ENCODE measurements around the gene BCAS3. TPM values are rescaled to one million over a fixed set of nuclear protein-coding genes. Genes with fewer than 3 reads are reported as not detected.
"Not testable (repeated sequence)": the region's sequence is repeated elsewhere in the genome, so short reads cannot be mapped to it uniquely, and the experiment has no call there.

BCAS3 gene
- total RNA-seq, 2 experiments from 2014 or later = 20.1 to 31.8 TPM

GRCh38 chr17:60767744-60768308 is 90.2 kb downstream of the BCAS3 start:
- Mint-ChIP-seq H3K27ac (no peak overlapping the region), H3K4me1 (ENCODE audit: low read depth) (peaks cover 29% of the 10 kb centered on the region), H3K9me3 (peaks cover 2% of the 10 kb centered on the region), H3K4me3 (no peak overlapping the region), H3K27me3 (no peaks in the 10 kb centered on the region), H3K36me3 (ENCODE audit: low read depth) (peaks cover 59% of the 10 kb centered on the region)
- intact Hi-C loops (cut with DNase I, micrococcal nuclease) = no loop called here
- ATAC-seq (ENCODE audit: poor library complexity) (no peak), DNase-seq (no peak)
- no peak overlapping the region for H3K4me3 ChIP-seq (ENCODE audit: low read length)
- no peaks in the 10 kb centered on the region for H3K36me3 ChIP-seq (ENCODE audit: insufficient read depth, low read length)
- H3K27ac ChIP-seq (ENCODE audit: low read depth in 1 of 2, low read length in 2 of 2) = no peak overlapping the region
- peaks cover 18% of the 10 kb centered on the region for H3K4me1 ChIP-seq (ENCODE audit: insufficient read depth, low read length)
- CTCF ChIA-PET = no interaction called here
- TF ChIP-seq, protein P1, sequence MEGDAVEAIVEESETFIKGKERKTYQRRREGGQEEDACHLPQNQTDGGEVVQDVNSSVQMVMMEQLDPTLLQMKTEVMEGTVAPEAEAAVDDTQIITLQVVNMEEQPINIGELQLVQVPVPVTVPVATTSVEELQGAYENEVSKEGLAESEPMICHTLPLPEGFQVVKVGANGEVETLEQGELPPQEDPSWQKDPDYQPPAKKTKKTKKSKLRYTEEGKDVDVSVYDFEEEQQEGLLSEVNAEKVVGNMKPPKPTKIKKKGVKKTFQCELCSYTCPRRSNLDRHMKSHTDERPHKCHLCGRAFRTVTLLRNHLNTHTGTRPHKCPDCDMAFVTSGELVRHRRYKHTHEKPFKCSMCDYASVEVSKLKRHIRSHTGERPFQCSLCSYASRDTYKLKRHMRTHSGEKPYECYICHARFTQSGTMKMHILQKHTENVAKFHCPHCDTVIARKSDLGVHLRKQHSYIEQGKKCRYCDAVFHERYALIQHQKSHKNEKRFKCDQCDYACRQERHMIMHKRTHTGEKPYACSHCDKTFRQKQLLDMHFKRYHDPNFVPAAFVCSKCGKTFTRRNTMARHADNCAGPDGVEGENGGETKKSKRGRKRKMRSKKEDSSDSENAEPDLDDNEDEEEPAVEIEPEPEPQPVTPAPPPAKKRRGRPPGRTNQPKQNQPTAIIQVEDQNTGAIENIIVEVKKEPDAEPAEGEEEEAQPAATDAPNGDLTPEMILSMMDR (IDR thresholded peaks at IDR 0.05) = no peak
- POLR2A ChIA-PET = no interaction called here
- peaks cover 0 to 10% of the 10 kb centered on the region in 2 experiments for H3K9me3 ChIP-seq (ENCODE audit: control insufficient read depth in 1 of 2, insufficient read depth in 1 of 2, low read length in 2 of 2)
- H3K27me3 ChIP-seq (ENCODE audit: control insufficient read depth in 1 of 2, insufficient read depth in 2 of 2, low read length in 2 of 2) = no peaks in the 10 kb centered on the region

DNA sequence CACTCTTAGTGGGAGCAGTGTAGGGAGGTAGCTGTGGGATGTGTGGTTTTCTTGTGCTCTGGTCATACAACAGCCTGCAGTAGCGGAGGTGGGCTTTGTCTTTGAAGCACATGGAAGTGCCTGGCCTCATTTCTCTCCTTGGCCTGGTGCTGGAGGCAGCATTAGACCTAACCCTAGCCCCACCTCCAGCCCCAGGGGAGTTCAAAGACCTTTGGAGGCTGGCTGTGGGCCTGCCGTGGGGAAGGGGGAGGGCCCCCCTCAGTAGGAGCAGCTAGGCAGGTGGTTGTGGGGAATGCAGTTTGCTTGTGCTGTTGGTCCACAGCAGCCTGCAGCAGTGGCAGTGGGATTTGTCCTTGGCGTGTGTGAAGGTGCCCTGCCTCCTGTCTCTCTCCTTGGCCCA is 91.7 kb downstream of the BCAS3 start:
- POLR2A ChIA-PET = no interaction called here
- H3K27me3 Mint-ChIP-seq = no peaks in the 10 kb centered on the region
- H3K4me1 Mint-ChIP-seq (ENCODE audit: low read depth) = peaks cover 29% of the 10 kb centered on the region
- ATAC-seq (ENCODE audit: poor library complexity) (no peak), DNase-seq (no peak)
- Histone ChIP-seq H3K4me3 (ENCODE audit: low read length) (no peak overlapping the region), H3K4me1 (ENCODE audit: insufficient read depth, low read length) (peaks cover 18% of the 10 kb centered on the region), H3K9me3 (ENCODE audit: control insufficient read depth in 1 of 2, insufficient read depth in 1 of 2, low read length in 2 of 2) (peaks cover 0 to 10% of the 10 kb centered on the region in 2 experiments), H3K36me3 (ENCODE audit: insufficient read depth, low read length) (no peaks in the 10 kb centered on the region), H3K27ac (ENCODE audit: low read depth in 1 of 2, low read length in 2 of 2) (no peak overlapping the region), H3K27me3 (ENCODE audit: control insufficient read depth in 1 of 2, insufficient read depth in 2 of 2, low read length in 2 of 2) (no peaks in the 10 kb centered on the region)
- CTCF ChIA-PET = no interaction called here
- intact Hi-C loops (cut with DNase I, micrococcal nuclease) = no loop called here
- peaks cover 2% of the 10 kb centered on the region for H3K9me3 Mint-ChIP-seq
- H3K4me3 Mint-ChIP-seq = no peak overlapping the region
- H3K27ac Mint-ChIP-seq = no peak overlapping the region
- TF ChIP-seq, protein P1 (IDR thresholded peaks at IDR 0.05) = no peak
- H3K36me3 Mint-ChIP-seq (ENCODE audit: low read depth) = peaks cover 47% of the 10 kb centered on the region

DNA sequence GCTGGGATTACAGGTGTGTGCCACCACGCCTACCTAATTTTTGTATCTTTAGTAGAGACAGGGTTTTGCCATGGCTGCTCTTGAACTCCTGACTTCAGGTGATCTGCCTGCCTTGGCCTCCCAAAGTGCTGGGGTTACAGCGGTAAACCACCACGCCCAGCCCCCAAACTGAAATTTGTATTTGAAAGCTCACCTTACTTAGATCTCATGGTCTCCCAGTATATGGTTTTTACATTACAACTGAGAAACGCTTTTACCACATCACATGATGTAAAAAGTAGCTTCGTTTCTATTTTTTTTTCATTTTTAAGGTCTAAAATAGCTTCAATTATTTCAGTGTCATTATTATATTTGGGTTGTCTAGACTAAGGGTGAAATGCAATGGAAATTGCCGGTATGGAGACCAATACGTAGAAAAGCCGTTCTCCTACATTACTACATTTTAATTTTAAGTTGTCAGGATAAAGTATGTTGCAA is 93.3 kb downstream of the BCAS3 start:
- no peak for DNase-seq
- ChIA-PET POLR2A (no interaction called here), CTCF (no interaction called here)
- Mint-ChIP-seq H3K27ac (no peak overlapping the region), H3K9me3 (peaks cover 2% of the 10 kb centered on the region), H3K4me3 (no peak overlapping the region), H3K4me1 (ENCODE audit: low read depth) (peaks cover 23% of the 10 kb centered on the region), H3K27me3 (no peaks in the 10 kb centered on the region), H3K36me3 (ENCODE audit: low read depth) (peaks cover 34% of the 10 kb centered on the region)
- TF ChIP-seq, protein P1 (IDR thresholded peaks at IDR 0.05) = no peak
- intact Hi-C loops (cut with DNase I, micrococcal nuclease) = no loop called here
- H3K27ac ChIP-seq (ENCODE audit: low read depth in 1 of 2, low read length in 2 of 2) = no peak overlapping the region
- H3K27me3 ChIP-seq (ENCODE audit: control insufficient read depth in 1 of 2, insufficient read depth in 2 of 2, low read length in 2 of 2) = no peaks in the 10 kb centered on the region
- ATAC-seq (ENCODE audit: poor library complexity) = no peak
- H3K4me3 ChIP-seq (ENCODE audit: low read length) = no peak overlapping the region
- H3K4me1 ChIP-seq (ENCODE audit: insufficient read depth, low read length) = peaks cover 18% of the 10 kb centered on the region
- peaks cover 0 to 10% of the 10 kb centered on the region in 2 experiments for H3K9me3 ChIP-seq (ENCODE audit: control insufficient read depth in 1 of 2, insufficient read depth in 1 of 2, low read length in 2 of 2)
- H3K36me3 ChIP-seq (ENCODE audit: insufficient read depth, low read length) = no peaks in the 10 kb centered on the region

DNA sequence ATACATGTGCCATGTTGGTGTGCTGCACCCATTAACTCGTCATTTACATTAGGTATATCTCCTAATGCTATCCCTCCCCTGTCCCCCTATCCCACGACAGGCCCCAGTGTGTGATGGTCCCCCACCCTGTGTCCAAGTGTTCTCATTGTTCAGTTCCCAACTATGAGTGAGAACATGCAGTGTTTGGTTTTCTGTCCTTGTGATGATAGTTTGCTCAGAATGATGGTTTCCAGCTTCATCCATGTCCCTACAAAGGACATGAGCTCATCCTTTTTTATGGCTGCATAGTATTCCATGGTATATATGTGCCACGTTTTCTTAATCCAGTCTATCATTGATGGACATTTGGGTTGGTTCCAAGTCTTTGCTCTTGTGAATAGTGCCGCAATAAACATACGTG is 94.0 kb downstream of the BCAS3 start:
- H3K27ac ChIP-seq (ENCODE audit: low read depth in 1 of 2, low read length in 2 of 2); H3K9me3 Mint-ChIP-seq; H3K27ac Mint-ChIP-seq; DNase-seq; H3K36me3 ChIP-seq (ENCODE audit: insufficient read depth, low read length); intact Hi-C loops (cut with DNase I, micrococcal nuclease); H3K27me3 ChIP-seq (ENCODE audit: control insufficient read depth in 1 of 2, insufficient read depth in 2 of 2, low read length in 2 of 2); CTCF ChIA-PET; H3K4me3 Mint-ChIP-seq; H3K27me3 Mint-ChIP-seq; ATAC-seq (ENCODE audit: poor library complexity); H3K4me3 ChIP-seq (ENCODE audit: low read length); H3K9me3 ChIP-seq (ENCODE audit: control insufficient read depth in 1 of 2, insufficient read depth in 1 of 2, low read length in 2 of 2); POLR2A ChIA-PET: not testable (repeated sequence)
- Mint-ChIP-seq H3K4me1 (ENCODE audit: low read depth) (peaks cover 16% of the 10 kb centered on the region), H3K36me3 (ENCODE audit: low read depth) (peaks cover 28% of the 10 kb centered on the region)
- peaks cover 11% of the 10 kb centered on the region for H3K4me1 ChIP-seq (ENCODE audit: insufficient read depth, low read length)
